GM23248 (cell line): ENCODE measurements around the gene PDXDC1.
"Not testable (repeated sequence)": the region's sequence is repeated elsewhere in the genome, so short reads cannot be mapped to it uniquely, and the experiment has no call there.

Experiments used
- EZH2 ChIP-seq: fragments of 200-600 bp; sonication (generic); IDR thresholded peaks from 2 replicates; pipeline ENCODE4 v1.6.1; 2018; ENCODE audit warnings: antibody characterized with exemption, mild to moderate bottlenecking; ENCODE audit not compliant: insufficient read depth, poor library complexity, severe bottlenecking
- EZH2phosphoT487 ChIP-seq: fragments of 200-600 bp; sonication (generic); IDR thresholded peaks from 2 replicates; pipeline ENCODE4 v1.6.1; 2018; ENCODE audit warnings: antibody characterized with exemption, moderate library complexity, mild to moderate bottlenecking, low read depth; ENCODE audit not compliant: insufficient read depth

DNA sequence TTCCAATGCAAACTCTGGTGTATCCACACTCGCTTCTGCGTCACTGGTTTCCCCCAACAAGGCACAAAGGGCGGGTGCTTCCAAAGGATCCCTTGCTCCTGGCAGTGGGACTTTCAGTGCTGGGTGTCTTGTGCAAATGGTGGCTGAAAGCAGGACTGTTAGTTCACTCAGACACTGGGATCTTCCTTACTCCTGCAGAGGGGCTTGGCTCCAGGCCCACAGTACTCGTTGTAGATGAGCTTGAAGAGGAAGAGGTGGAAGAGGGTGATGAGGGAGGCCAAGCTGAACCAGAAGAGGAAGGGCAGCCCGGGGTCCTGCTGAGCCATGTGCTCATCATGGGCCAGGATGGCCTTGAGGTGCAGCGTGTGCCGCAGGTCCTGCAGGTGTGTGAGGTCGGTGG is 13.3 kb downstream of the PDXDC1 start:
- TF ChIP-seq EZH2phosphoT487, EZH2: not testable (repeated sequence)
